ENCODE data around the gene ABCC5.
A peak's percentile ranks its signal among the peaks of the same experiment; 100 is the strongest.
"Not testable (repeated sequence)": the region's sequence is repeated elsewhere in the genome, so short reads cannot be mapped to it uniquely, and the experiment has no call there.

The ABCC5 gene

DNA sequence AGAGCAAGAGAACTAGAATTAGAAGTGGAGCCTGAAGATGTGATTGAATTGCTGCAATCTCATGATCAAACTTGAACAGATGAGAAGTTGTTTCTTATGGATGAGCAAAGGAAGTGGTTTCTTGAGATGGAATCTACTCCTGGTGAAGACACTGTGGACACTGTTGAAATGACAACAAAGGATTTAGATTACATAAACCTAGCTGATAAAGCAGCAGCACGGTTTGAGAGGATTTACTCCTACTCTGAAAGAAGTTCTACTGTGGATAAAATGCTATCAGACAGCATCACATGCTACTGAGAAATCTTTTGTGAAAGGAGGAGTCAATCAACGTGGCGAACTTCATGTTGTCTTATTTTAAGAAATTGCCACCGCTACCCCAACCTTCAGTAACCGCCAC lies 140.5 kb downstream of the ABCC5 start:
- not testable (repeated sequence) for H3K27me3 ChIP-seq (ENCODE audit: control insufficient read depth in 1 of 2, insufficient read depth in 1 of 2, low read length in 2 of 2); H2AFZ ChIP-seq (ENCODE audit: low read depth, low read length); H2BK5ac ChIP-seq (ENCODE audit: low read depth, low read length, poor library complexity, severe bottlenecking); H2BK15ac ChIP-seq (ENCODE audit: low read depth, poor library complexity, severe bottlenecking); H4K91ac ChIP-seq (ENCODE audit: low read length); H3K23ac ChIP-seq (ENCODE audit: low read length in 2 of 2); H3K4me3 ChIP-seq (ENCODE audit: insufficient read depth in 1 of 2, low read depth in 1 of 2, low read length in 2 of 2); H4K8ac ChIP-seq (ENCODE audit: low read length); H3K9me3 ChIP-seq (ENCODE audit: control insufficient read depth, low read length); H3K4ac ChIP-seq (ENCODE audit: low read depth in 1 of 2, low read length in 2 of 2); H2BK120ac ChIP-seq (ENCODE audit: low read depth, low read length); H2BK12ac ChIP-seq (ENCODE audit: low read length in 2 of 2); H3K27ac ChIP-seq (ENCODE audit: low read length, poor library complexity, severe bottlenecking); H2AK5ac ChIP-seq (ENCODE audit: low read length, severe bottlenecking); H3K18ac ChIP-seq (ENCODE audit: low read depth in 1 of 2, low read length in 2 of 2); H3K14ac ChIP-seq (ENCODE audit: low read length in 2 of 2); H3K4me2 ChIP-seq (ENCODE audit: low read length, poor library complexity, severe bottlenecking); H3K4me1 ChIP-seq (ENCODE audit: control insufficient read depth, insufficient read depth, low read depth, low read length); H3K9ac ChIP-seq (ENCODE audit: low read length)
- DNase-seq: peak; percentile 10
- Histone ChIP-seq H3K36me3 (ENCODE audit: control insufficient read depth in 1 of 2, insufficient read depth in 2 of 2, low read depth in 1 of 2, low read length in 2 of 2) (peaks cover 11 to 16% of the 10 kb centered on the region in 2 experiments), H3K79me1 (replicated peaks; ENCODE audit: low read length, poor library complexity, severe bottlenecking) (peaks cover 17% of the 10 kb centered on the region)
- 98% methylated on average over 5 of the region's 5 CpGs for WGBS

DNA sequence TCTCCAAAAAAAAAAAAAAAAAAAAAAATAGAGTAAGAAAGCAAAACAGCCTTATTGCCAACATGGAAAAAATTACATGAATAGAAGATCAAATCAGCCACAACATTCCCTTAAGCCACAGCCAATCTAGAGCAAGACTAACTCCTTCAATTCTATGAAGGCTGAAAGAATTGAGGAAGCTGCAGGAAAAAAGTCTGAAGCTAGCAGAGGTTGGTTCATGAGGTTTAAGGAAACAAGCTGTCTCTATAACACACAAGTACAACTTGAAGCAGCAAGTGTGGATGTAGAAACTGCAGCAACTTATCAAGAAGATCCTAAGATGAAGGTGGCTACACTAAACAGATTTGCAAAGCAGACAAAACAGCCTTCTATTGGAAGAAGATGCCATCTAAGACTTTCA lies 142.3 kb downstream of the ABCC5 start:
- no peak overlapping the region for H3K4me3 ChIP-seq (ENCODE audit: insufficient read depth in 1 of 2, low read depth in 1 of 2, low read length in 2 of 2)
- H2AK5ac ChIP-seq (ENCODE audit: low read length, severe bottlenecking): no peak overlapping the region
- H3K4ac ChIP-seq (ENCODE audit: low read depth in 1 of 2, low read length in 2 of 2): no peak overlapping the region
- H3K9ac ChIP-seq (ENCODE audit: low read length): no peak overlapping the region
- no peak overlapping the region for H3K4me2 ChIP-seq (ENCODE audit: low read length, poor library complexity, severe bottlenecking)
- H3K27ac ChIP-seq (ENCODE audit: low read length, poor library complexity, severe bottlenecking): no peak overlapping the region
- H3K36me3 ChIP-seq (ENCODE audit: control insufficient read depth in 1 of 2, insufficient read depth in 2 of 2, low read depth in 1 of 2, low read length in 2 of 2): peaks cover 11 to 14% of the 10 kb centered on the region in 2 experiments
- no peaks in the 10 kb centered on the region for H3K9me3 ChIP-seq (ENCODE audit: control insufficient read depth, low read length)
- H4K8ac ChIP-seq (ENCODE audit: low read length): no peak overlapping the region
- DNase-seq: no peak
- H3K18ac ChIP-seq (ENCODE audit: low read depth in 1 of 2, low read length in 2 of 2): no peak overlapping the region
- no peak overlapping the region for H4K91ac ChIP-seq (ENCODE audit: low read length)
- no peak overlapping the region for H3K23ac ChIP-seq (ENCODE audit: low read length in 2 of 2)
- H2BK5ac ChIP-seq (ENCODE audit: low read depth, low read length, poor library complexity, severe bottlenecking): no peak overlapping the region
- H2AFZ ChIP-seq (ENCODE audit: low read depth, low read length): no peak overlapping the region
- no peak overlapping the region for H3K14ac ChIP-seq (ENCODE audit: low read length in 2 of 2)
- H2BK12ac ChIP-seq (ENCODE audit: low read length in 2 of 2): no peak overlapping the region
- H3K79me1 ChIP-seq (replicated peaks; ENCODE audit: low read length, poor library complexity, severe bottlenecking): peaks cover 23% of the 10 kb centered on the region
- no peaks in the 10 kb centered on the region for H3K27me3 ChIP-seq (ENCODE audit: control insufficient read depth in 1 of 2, insufficient read depth in 1 of 2, low read length in 2 of 2)
- no peak overlapping the region for H2BK120ac ChIP-seq (ENCODE audit: low read depth, low read length)
- H2BK15ac ChIP-seq (ENCODE audit: low read depth, poor library complexity, severe bottlenecking): no peak overlapping the region
- no peaks in the 10 kb centered on the region for H3K4me1 ChIP-seq (ENCODE audit: control insufficient read depth, insufficient read depth, low read depth, low read length)

DNA sequence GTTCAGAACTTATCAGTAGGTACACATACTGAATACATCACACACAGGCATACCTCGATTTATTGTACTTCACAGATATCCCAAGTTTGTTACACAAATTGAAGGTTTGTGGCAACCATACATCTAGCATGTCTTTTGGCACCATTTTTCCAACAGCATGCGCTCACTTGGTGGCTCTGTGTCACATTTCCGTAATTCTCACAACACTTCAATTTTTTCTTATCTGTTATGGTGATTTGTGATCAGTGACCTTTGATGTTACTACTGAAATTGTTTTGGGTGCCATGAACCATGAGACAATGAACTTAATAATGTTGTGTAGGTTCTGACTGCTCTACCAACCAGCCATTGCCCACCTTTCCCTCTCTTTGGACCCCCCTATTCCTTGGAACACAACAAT lies 143.8 kb downstream of the ABCC5 start:
- H2BK5ac ChIP-seq (ENCODE audit: low read depth, low read length, poor library complexity, severe bottlenecking): no peak overlapping the region

DNA sequence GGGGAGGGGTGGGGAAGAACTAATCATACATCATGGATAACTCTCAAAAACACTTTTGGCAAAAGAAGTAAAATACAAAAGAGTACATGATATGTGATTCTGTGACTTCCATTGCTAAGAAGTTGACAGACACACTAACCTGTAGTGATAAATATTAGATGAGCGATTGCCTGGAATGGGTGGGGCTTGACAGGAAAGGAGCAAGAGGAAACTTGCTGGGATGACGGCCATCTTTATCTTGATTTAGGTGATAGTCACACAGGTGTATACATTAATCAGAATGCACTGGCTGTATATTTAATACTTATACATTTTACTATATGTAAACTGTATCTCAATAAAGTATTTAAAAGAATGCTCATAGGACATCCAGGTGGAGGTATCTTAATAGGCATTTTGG lies 146.1 kb downstream of the ABCC5 start:
- Histone ChIP-seq H2BK15ac (ENCODE audit: low read depth, poor library complexity, severe bottlenecking) (no peak overlapping the region), H2BK5ac (ENCODE audit: low read depth, low read length, poor library complexity, severe bottlenecking) (no peak overlapping the region), H3K4me2 (ENCODE audit: low read length, poor library complexity, severe bottlenecking) (no peak overlapping the region), H3K9me3 (ENCODE audit: control insufficient read depth, low read length) (no peaks in the 10 kb centered on the region), H2AFZ (ENCODE audit: low read depth, low read length) (no peak overlapping the region), H2BK120ac (ENCODE audit: low read depth, low read length) (no peak overlapping the region), H3K27me3 (ENCODE audit: control insufficient read depth in 1 of 2, insufficient read depth in 1 of 2, low read length in 2 of 2) (no peaks in the 10 kb centered on the region), H4K8ac (ENCODE audit: low read length) (no peak overlapping the region), H3K4me1 (ENCODE audit: control insufficient read depth, insufficient read depth, low read depth, low read length) (no peaks in the 10 kb centered on the region), H3K79me1 (replicated peaks; ENCODE audit: low read length, poor library complexity, severe bottlenecking) (peaks cover 20% of the 10 kb centered on the region), H3K4ac (ENCODE audit: low read depth in 1 of 2, low read length in 2 of 2) (no peak overlapping the region), H2BK12ac (ENCODE audit: low read length in 2 of 2) (no peak overlapping the region), H3K36me3 (ENCODE audit: control insufficient read depth in 1 of 2, insufficient read depth in 2 of 2, low read depth in 1 of 2, low read length in 2 of 2) (peaks cover 6 to 21% of the 10 kb centered on the region in 2 experiments), H4K91ac (ENCODE audit: low read length) (no peak overlapping the region), H3K9ac (ENCODE audit: low read length) (no peak overlapping the region), H2AK5ac (ENCODE audit: low read length, severe bottlenecking) (no peak overlapping the region), H3K18ac (ENCODE audit: low read depth in 1 of 2, low read length in 2 of 2) (no peak overlapping the region), H3K14ac (ENCODE audit: low read length in 2 of 2) (no peak overlapping the region), H3K4me3 (ENCODE audit: insufficient read depth in 1 of 2, low read depth in 1 of 2, low read length in 2 of 2) (no peak overlapping the region), H3K23ac (ENCODE audit: low read length in 2 of 2) (no peak overlapping the region), H3K27ac (ENCODE audit: low read length, poor library complexity, severe bottlenecking) (no peak overlapping the region)
- WGBS: 100% methylated on average over 1 of the region's 2 CpGs
- DNase-seq: no peak

More for the DNA sequence above, 143.8 kb downstream of the ABCC5 start:
- no peaks in the 10 kb centered on the region for H3K4me1 ChIP-seq (ENCODE audit: control insufficient read depth, insufficient read depth, low read depth, low read length)
- H3K9ac ChIP-seq (ENCODE audit: low read length): no peak overlapping the region
- H2BK120ac ChIP-seq (ENCODE audit: low read depth, low read length): no peak overlapping the region
- H3K18ac ChIP-seq (ENCODE audit: low read depth in 1 of 2, low read length in 2 of 2): no peak overlapping the region
- no peak overlapping the region for H2AK5ac ChIP-seq (ENCODE audit: low read length, severe bottlenecking)
- 100% methylated on average over 1 of the region's 3 CpGs for WGBS
- no peak overlapping the region for H2BK15ac ChIP-seq (ENCODE audit: low read depth, poor library complexity, severe bottlenecking)
- H3K23ac ChIP-seq (ENCODE audit: low read length in 2 of 2): no peak overlapping the region
- no peak overlapping the region for H2AFZ ChIP-seq (ENCODE audit: low read depth, low read length)
- no peak overlapping the region for H2BK12ac ChIP-seq (ENCODE audit: low read length in 2 of 2)
- H3K79me1 ChIP-seq (replicated peaks; ENCODE audit: low read length, poor library complexity, severe bottlenecking): peaks cover 18% of the 10 kb centered on the region
- H3K36me3 ChIP-seq (ENCODE audit: control insufficient read depth in 1 of 2, insufficient read depth in 2 of 2, low read depth in 1 of 2, low read length in 2 of 2): peaks cover 9 to 11% of the 10 kb centered on the region in 2 experiments
- no peak overlapping the region for H3K4me3 ChIP-seq (ENCODE audit: insufficient read depth in 1 of 2, low read depth in 1 of 2, low read length in 2 of 2)
- H3K14ac ChIP-seq (ENCODE audit: low read length in 2 of 2): no peak overlapping the region
- H3K9me3 ChIP-seq (ENCODE audit: control insufficient read depth, low read length): no peaks in the 10 kb centered on the region
- no peak overlapping the region for H4K8ac ChIP-seq (ENCODE audit: low read length)
- no peak for DNase-seq
- no peak overlapping the region for H3K4me2 ChIP-seq (ENCODE audit: low read length, poor library complexity, severe bottlenecking)
- no peak overlapping the region for H3K4ac ChIP-seq (ENCODE audit: low read depth in 1 of 2, low read length in 2 of 2)
- H3K27ac ChIP-seq (ENCODE audit: low read length, poor library complexity, severe bottlenecking): no peak overlapping the region
- no peak overlapping the region for H4K91ac ChIP-seq (ENCODE audit: low read length)
- H3K27me3 ChIP-seq (ENCODE audit: control insufficient read depth in 1 of 2, insufficient read depth in 1 of 2, low read length in 2 of 2): no peaks in the 10 kb centered on the region
